SK-N-SH (cell line): ENCODE measurements around the gene SPATA25.

Experiments used
- FOSL2 ChIP-seq: IDR thresholded peaks from 2 replicates; pipeline ENCODE4 v1.4.0; 2012; ENCODE audit warnings: low read depth, mild to moderate bottlenecking, moderate library complexity, borderline replicate concordance
- GABPA ChIP-seq: IDR thresholded peaks from 2 replicates; pipeline ENCODE4 v1.4.0; 2012; ENCODE audit warnings: low read depth, mild to moderate bottlenecking
- JUND ChIP-seq: IDR thresholded peaks from 2 replicates; pipeline ENCODE4 v1.4.0; 2012
- MEF2A ChIP-seq: IDR thresholded peaks from 2 replicates; pipeline ENCODE4 v1.4.0; 2012; ENCODE audit warnings: low read depth, borderline replicate concordance
- RCOR1 ChIP-seq: fragments of 150-350 bp; IDR thresholded peaks from 2 replicates; pipeline ENCODE4 v1.6.1; 2017; ENCODE audit warnings: antibody characterized with exemption, low read length
- RFX5 ChIP-seq: IDR thresholded peaks from 2 replicates; pipeline ENCODE4 v1.6.1; 2012; ENCODE audit warnings: mild to moderate bottlenecking, improper control_type of control experiment, low read length
- SMC3 ChIP-seq: IDR thresholded peaks from 2 replicates; pipeline ENCODE4 v1.6.1; 2012; ENCODE audit warnings: low read depth, low read length, improper control_type of control experiment
- TAF1 ChIP-seq: IDR thresholded peaks from 2 replicates; pipeline ENCODE4 v1.6.1; 2012; ENCODE audit warnings: low read depth, mild to moderate bottlenecking, low read length, moderate library complexity, borderline replicate concordance
- YY1 ChIP-seq: IDR thresholded peaks from 2 replicates; pipeline ENCODE4 v1.4.0; 2012; ENCODE audit warnings: low read depth, mild to moderate bottlenecking
- TF ChIP-seq, protein P1 (sequence below): IDR thresholded peaks from 2 replicates; pipeline ENCODE4 v1.4.0; 2012; ENCODE audit warnings: low read depth, borderline replicate concordance
- TF ChIP-seq, protein P2 (sequence below): fragments of 200-600 bp; sonication (generic); IDR thresholded peaks from 2 replicates; pipeline ENCODE4 v1.6.1; 2017; ENCODE audit warnings: antibody characterized with exemption, mild to moderate bottlenecking, moderate library complexity
- TF ChIP-seq, protein P3 (sequence below): IDR thresholded peaks from 2 replicates; pipeline ENCODE4; 2012
- TF ChIP-seq, protein P4 (sequence below): IDR thresholded peaks from 2 replicates; pipeline ENCODE4 v1.4.0; 2012; ENCODE audit warnings: low read depth

DNA sequence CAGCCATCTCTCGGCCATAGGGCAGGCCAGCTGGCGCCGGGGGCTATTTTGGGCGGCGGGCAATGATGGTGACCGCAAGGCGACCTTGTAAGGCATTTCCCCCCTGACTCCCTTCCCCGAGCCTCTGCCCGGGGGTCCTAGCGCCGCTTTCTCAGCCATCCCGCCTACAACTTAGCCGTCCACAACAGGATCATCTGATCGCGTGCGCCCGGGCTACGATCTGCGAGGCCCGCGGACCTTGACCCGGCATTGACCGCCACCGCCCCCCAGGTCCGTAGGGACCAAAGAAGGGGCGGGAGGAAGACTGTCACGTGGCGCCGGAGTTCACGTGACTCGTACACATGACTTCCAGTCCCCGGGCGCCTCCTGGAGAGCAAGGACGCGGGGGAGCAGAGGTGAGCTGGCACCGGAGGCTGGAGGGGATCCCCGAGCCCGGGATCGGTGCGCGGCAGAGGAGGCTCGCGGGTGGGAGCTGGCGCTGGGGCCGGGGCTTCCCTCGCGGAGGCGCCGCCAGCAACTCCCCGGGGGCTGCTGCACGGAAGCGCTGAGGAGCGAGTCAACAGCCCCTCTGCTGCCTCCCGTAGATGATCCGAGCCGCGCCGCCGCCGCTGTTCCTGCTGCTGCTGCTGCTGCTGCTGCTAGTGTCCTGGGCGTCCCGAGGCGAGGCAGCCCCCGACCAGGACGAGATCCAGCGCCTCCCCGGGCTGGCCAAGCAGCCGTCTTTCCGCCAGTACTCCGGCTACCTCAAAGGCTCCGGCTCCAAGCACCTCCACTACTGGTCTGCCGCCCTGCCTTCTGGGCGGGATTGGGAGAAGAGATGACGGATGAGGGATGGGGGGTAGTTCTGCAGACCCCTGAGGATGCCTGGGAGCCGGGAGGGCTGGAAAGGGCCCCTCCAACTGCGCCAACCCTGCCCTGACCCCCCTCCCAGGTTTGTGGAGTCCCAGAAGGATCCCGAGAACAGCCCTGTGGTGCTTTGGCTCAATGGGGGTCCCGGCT is 3.9 kb upstream of the SPATA25 start, which contains the start of the genes CTSA and NEURL2:
- TF ChIP-seq, protein P1, sequence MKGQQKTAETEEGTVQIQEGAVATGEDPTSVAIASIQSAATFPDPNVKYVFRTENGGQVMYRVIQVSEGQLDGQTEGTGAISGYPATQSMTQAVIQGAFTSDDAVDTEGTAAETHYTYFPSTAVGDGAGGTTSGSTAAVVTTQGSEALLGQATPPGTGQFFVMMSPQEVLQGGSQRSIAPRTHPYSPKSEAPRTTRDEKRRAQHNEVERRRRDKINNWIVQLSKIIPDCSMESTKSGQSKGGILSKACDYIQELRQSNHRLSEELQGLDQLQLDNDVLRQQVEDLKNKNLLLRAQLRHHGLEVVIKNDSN: peak; percentile 100
- TF ChIP-seq, protein P2, sequence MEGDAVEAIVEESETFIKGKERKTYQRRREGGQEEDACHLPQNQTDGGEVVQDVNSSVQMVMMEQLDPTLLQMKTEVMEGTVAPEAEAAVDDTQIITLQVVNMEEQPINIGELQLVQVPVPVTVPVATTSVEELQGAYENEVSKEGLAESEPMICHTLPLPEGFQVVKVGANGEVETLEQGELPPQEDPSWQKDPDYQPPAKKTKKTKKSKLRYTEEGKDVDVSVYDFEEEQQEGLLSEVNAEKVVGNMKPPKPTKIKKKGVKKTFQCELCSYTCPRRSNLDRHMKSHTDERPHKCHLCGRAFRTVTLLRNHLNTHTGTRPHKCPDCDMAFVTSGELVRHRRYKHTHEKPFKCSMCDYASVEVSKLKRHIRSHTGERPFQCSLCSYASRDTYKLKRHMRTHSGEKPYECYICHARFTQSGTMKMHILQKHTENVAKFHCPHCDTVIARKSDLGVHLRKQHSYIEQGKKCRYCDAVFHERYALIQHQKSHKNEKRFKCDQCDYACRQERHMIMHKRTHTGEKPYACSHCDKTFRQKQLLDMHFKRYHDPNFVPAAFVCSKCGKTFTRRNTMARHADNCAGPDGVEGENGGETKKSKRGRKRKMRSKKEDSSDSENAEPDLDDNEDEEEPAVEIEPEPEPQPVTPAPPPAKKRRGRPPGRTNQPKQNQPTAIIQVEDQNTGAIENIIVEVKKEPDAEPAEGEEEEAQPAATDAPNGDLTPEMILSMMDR: no peak
- TF ChIP-seq, protein P3, sequence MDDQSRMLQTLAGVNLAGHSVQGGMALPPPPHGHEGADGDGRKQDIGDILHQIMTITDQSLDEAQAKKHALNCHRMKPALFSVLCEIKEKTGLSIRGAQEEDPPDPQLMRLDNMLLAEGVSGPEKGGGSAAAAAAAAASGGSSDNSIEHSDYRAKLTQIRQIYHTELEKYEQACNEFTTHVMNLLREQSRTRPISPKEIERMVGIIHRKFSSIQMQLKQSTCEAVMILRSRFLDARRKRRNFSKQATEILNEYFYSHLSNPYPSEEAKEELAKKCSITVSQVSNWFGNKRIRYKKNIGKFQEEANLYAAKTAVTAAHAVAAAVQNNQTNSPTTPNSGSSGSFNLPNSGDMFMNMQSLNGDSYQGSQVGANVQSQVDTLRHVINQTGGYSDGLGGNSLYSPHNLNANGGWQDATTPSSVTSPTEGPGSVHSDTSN: 0 out of 2 replicates have a peak, but pooled peaks have one; percentile 5
- TF ChIP-seq YY1 (peak; percentile 86), GABPA (no peak), JUND (peak; percentile 47; the same call in 1 of the 2 replicates), TAF1 (peak; percentile 84), RCOR1 (peak; percentile 61; the same call in 1 of the 2 replicates), FOSL2 (peak; percentile 2; the same call in 1 of the 2 replicates), SMC3 (no peak), MEF2A (0 out of 2 replicates have a peak, but pooled peaks have one; percentile 9), RFX5 (no peak)
- TF ChIP-seq, protein P4, sequence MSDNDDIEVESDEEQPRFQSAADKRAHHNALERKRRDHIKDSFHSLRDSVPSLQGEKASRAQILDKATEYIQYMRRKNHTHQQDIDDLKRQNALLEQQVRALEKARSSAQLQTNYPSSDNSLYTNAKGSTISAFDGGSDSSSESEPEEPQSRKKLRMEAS: peak; percentile 91
